GM18508 (cell line): ENCODE results near the gene PDHB.

ENCODE experiments used
- ATAC-seq: cut with Tn5 transposase; IDR thresholded peaks from one replicate; pipeline ENCODE4 v1.9.1; 2021; ENCODE audit warnings: moderate number of reproducible peaks; ENCODE audit not compliant: insufficient read depth, unreplicated experiment

PDHB gene

GRCh38 chr3:58408906-58409305, 24.7 kb downstream of the PDHB start:
- no peak for ATAC-seq

GRCh38 chr3:58404396-58404795, 29.2 kb downstream of the PDHB start:
- ATAC-seq = no peak

- ATAC-seq = no peak
Observed at GRCh38 chr3:58403513-58404109, 30.0 kb downstream of the PDHB start.

- no peak for ATAC-seq
Observed at GRCh38 chr3:58398669-58399333, 34.8 kb downstream of the PDHB start.

- ATAC-seq = no peak
Observed at GRCh38 chr3:58394339-58394738, 39.3 kb downstream of the PDHB start.

GRCh38 chr3:58392181-58392580, 41.5 kb downstream of the PDHB start:
- no peak for ATAC-seq

GRCh38 chr3:58391156-58391865, 42.3 kb downstream of the PDHB start:
- ATAC-seq = no peak

- no peak for ATAC-seq
Observed at GRCh38 chr3:58388550-58389091, 45.0 kb downstream of the PDHB start.

- ATAC-seq = no peak
Observed at GRCh38 chr3:58387650-58388546, 45.7 kb downstream of the PDHB start.

- ATAC-seq = no peak
Observed at GRCh38 chr3:58386626-58387365, 46.8 kb downstream of the PDHB start.

GRCh38 chr3:58384381-58385090, 49.1 kb downstream of the PDHB start:
- no peak for ATAC-seq

- ATAC-seq = no peak
Observed at GRCh38 chr3:58383904-58384303, 49.7 kb downstream of the PDHB start.

- no peak for ATAC-seq
Observed at GRCh38 chr3:58383476-58383875, 50.2 kb downstream of the PDHB start.

GRCh38 chr3:58379351-58380073, 54.1 kb downstream of the PDHB start:
- no peak for ATAC-seq

GRCh38 chr3:58377750-58378149, 55.9 kb downstream of the PDHB start:
- ATAC-seq = no peak
